Endothelial cell of umbilical vein (primary cell): ENCODE results near the gene DPP6. TPM values are rescaled to one million over a fixed set of nuclear protein-coding genes. Genes with fewer than 3 reads are reported as not detected.

Experiments
- BruUV-seq: library from RNA; stranded (reverse); fragments of 400-500 nt; replicated peaks from 2 replicates; lab custom pipeline; 2021; lab: Mats Ljungman, UMichigan
- CTCF ChIA-PET: fragments of 300-600, 350-600 bp; sonication (Branson Sonifier 250); formaldehyde crosslinking; loops from one replicate; lab custom pipeline; 2021; ENCODE audit warnings: antibody characterized with exemption, inconsistent platforms; lab: Charles Lee
- POLR2A ChIA-PET: fragments of 300-600, 350-600 bp; sonication (Branson Sonifier 250); formaldehyde crosslinking; loops from one replicate; lab custom pipeline; 2021; ENCODE audit warnings: antibody characterized with exemption, inconsistent platforms; lab: Charles Lee
- DNase-seq: peaks from one replicate; pipeline ENCODE4 v3.0.0-alpha.2; 2011; ENCODE audit warnings: low read depth, low spot score
- FAIRE-seq: peaks from 2 replicates; lab custom pipeline; 2011; peaks lifted over from hg19 to GRCh38; lab: Jason Lieb, UNC
- H2AFZ ChIP-seq: 2 replicates; pipeline ENCODE4 v1.6.0; 2012; ENCODE audit warnings: low read depth, low read length, control low read depth, inconsistent platforms
- H3K27ac ChIP-seq: 2 replicates; pipeline ENCODE4 v1.5.1; 2011; ENCODE audit warnings: low read depth, mild to moderate bottlenecking, control low read depth, low read length, moderate library complexity; ENCODE audit not compliant: insufficient read depth
- H3K27me3 ChIP-seq, 2 experiments: 2 replicates each; pipeline versions ENCODE4 v1.6.0 to v1.6.1; 2011; ENCODE audit warnings: low read length in 2 of 2, mixed read lengths in 1 of 2; ENCODE audit not compliant: control insufficient read depth in 2 of 2, insufficient read depth in 2 of 2
- H3K36me3 ChIP-seq, 2 experiments: 2 replicates in 1 of 2; 3 replicates in 1 of 2; pipeline ENCODE4 v1.5.1; 2011; ENCODE audit warnings: low read length in 2 of 2, mild to moderate bottlenecking in 1 of 2, moderate library complexity in 1 of 2; ENCODE audit not compliant: control insufficient read depth in 2 of 2, insufficient read depth in 2 of 2; ENCODE audit errors: extremely low read depth in 1 of 2
- H3K4me1 ChIP-seq: 3 replicates; pipeline ENCODE4 v1.5.1; 2011; ENCODE audit warnings: mild to moderate bottlenecking, low read length; ENCODE audit not compliant: control insufficient read depth, insufficient read depth; ENCODE audit errors: extremely low read depth
- H3K4me2 ChIP-seq: 2 replicates; pipeline ENCODE4 v1.6.1; 2011; ENCODE audit warnings: low read length, control low read depth, mixed read lengths; ENCODE audit not compliant: insufficient read depth
- H3K4me3 ChIP-seq, 3 experiments: fragments of 200-600 bp in 1 of 3; sonication (generic), shearing (Covaris generic) in 1 of 3; replicated peaks in 1 of 3; 2 replicates each; pipeline ENCODE4 v1.5.1; 2011 to 2016; ENCODE audit warnings: control low read depth in 3 of 3, low read length in 3 of 3, mild to moderate bottlenecking in 2 of 3, inconsistent platforms in 1 of 3, low read depth in 1 of 3, moderate library complexity in 1 of 3; ENCODE audit not compliant: insufficient read depth in 1 of 3
- H3K79me2 ChIP-seq: 2 replicates; pipeline ENCODE4 v1.6.0; 2012; ENCODE audit warnings: low read length, inconsistent platforms; ENCODE audit not compliant: control insufficient read depth, insufficient read depth
- H3K9ac ChIP-seq: replicated peaks from 2 replicates; pipeline ENCODE3; 2011; ENCODE audit warnings: low read length, control low read depth; ENCODE audit not compliant: insufficient read depth; ENCODE audit errors: extremely low read depth
- H3K9me1 ChIP-seq: replicated peaks from 3 replicates; pipeline ENCODE4 v1.6.0; 2011; ENCODE audit warnings: mild to moderate bottlenecking, low read length; ENCODE audit not compliant: control insufficient read depth, insufficient read depth; ENCODE audit errors: extremely low read depth
- H3K9me3 ChIP-seq: replicated peaks from 2 replicates; pipeline ENCODE4 v1.5.1; 2012; ENCODE audit warnings: low read length, inconsistent platforms; ENCODE audit not compliant: control insufficient read depth, insufficient read depth
- H4K20me1 ChIP-seq: replicated peaks from 2 replicates; pipeline ENCODE3; 2011; ENCODE audit warnings: mild to moderate bottlenecking, low read length; ENCODE audit not compliant: control insufficient read depth, insufficient read depth; ENCODE audit errors: extremely low read depth
- CTCF ChIP-seq, 2 donors: IDR thresholded peaks; 1 replicate in 1 of 2; 2 replicates in 1 of 2; pipeline ENCODE4 v1.5.1; 2011; ENCODE audit warnings: low read length in 2 of 2, mild to moderate bottlenecking in 2 of 2, moderate library complexity in 2 of 2, control low read depth in 1 of 2, inconsistent platforms in 1 of 2, low read depth in 1 of 2; ENCODE audit not compliant: insufficient read depth in 1 of 2; ENCODE audit errors: extremely low read depth in 1 of 2
- EZH2 ChIP-seq: IDR thresholded peaks from 2 replicates; pipeline ENCODE4 v1.6.1; 2012; ENCODE audit warnings: borderline replicate concordance, low read depth, mild to moderate bottlenecking, moderate library complexity, low read length, inconsistent platforms; ENCODE audit not compliant: severe bottlenecking
- FOS ChIP-seq: IDR thresholded peaks from 2 replicates; pipeline ENCODE4 v1.6.1; 2011; ENCODE audit warnings: mild to moderate bottlenecking, low read length, moderate library complexity, borderline replicate concordance; ENCODE audit not compliant: insufficient read depth
- GATA2 ChIP-seq: IDR thresholded peaks from 2 replicates; pipeline ENCODE4 v1.7.0; 2011; ENCODE audit warnings: low read depth, mild to moderate bottlenecking, moderate library complexity, mixed read lengths, low read length; ENCODE audit not compliant: insufficient read length, insufficient read depth
- JUN ChIP-seq: IDR thresholded peaks from 2 replicates; pipeline ENCODE4 v1.6.1; 2011; ENCODE audit warnings: borderline replicate concordance, low read depth; ENCODE audit not compliant: insufficient read length, insufficient read depth
- MYC ChIP-seq: IDR thresholded peaks from one replicate; pipeline ENCODE4 v1.6.1; 2011; ENCODE audit warnings: mild to moderate bottlenecking, low read depth, low read length
- POLR2A ChIP-seq: IDR thresholded peaks from 2 replicates; pipeline ENCODE4 v1.6.1; 2012; ENCODE audit warnings: low read depth, mild to moderate bottlenecking, control low read depth, low read length
- POLR2AphosphoS5 ChIP-seq: IDR thresholded peaks from 2 replicates; pipeline ENCODE4 v1.6.1; 2012; ENCODE audit warnings: low read depth, mild to moderate bottlenecking, control low read depth, low read length, moderate library complexity; ENCODE audit not compliant: insufficient read depth
- dilution Hi-C: fragments of 300-500 bp; cut with MboI; formaldehyde crosslinking; loops from one replicate; pipeline ENCODE4 v1.15.0; 2019; ENCODE audit warnings: low sequenced_read_pairs; ENCODE audit not compliant: extremely low pct_ligation_motif_present
- intact Hi-C: fragments of 100-400 bp; cut with micrococcal nuclease; formaldehyde crosslinking; loops from one replicate; pipeline ENCODE4 v1.10.0; 2022
- polyA plus RNA-seq, 4 experiments: library from polyadenylated mRNA; depleted of rRNA in 3 of 4; stranded (reverse) in 3 of 4; unstranded in 1 of 4; fragments of >200 nt; gene quantifications; 2 replicates each; pipeline versions ENCODE4 v1.2.1 to v1.2.3, GENCODE V29; 2011 to 2012; ENCODE audit warnings: missing spikeins in 1 of 4
- total RNA-seq: library from RNA; stranded (reverse); gene quantifications from 2 replicates; pipeline ENCODE4 v1.2.3, GENCODE V29; 2021
- TF ChIP-seq, protein P1 (sequence below): IDR thresholded peaks from 2 replicates; pipeline ENCODE4 v1.6.1; 2011; ENCODE audit not compliant: insufficient read depth, insufficient read length

DPP6 gene
- total and polyA plus RNA-seq, 2 donors (not counting 3 experiments of a cell fraction or from before 2014, with no cell fraction given) = not detected

- POLR2A ChIA-PET = no interaction called here
- DNase-seq (no peak), FAIRE-seq (no peak)
- TF ChIP-seq JUN = no peak
- Histone ChIP-seq H3K9ac (no peak overlapping the region), H3K4me3 (no peak overlapping the region), H3K27me3 (no peaks in the 10 kb centered on the region), H3K4me2 (no peak overlapping the region), H4K20me1 (no peaks in the 10 kb centered on the region), H3K9me3 (peaks cover 11% of the 10 kb centered on the region), H3K27ac (no peak overlapping the region), H2AFZ (no peak overlapping the region), H3K36me3 (no peaks in the 10 kb centered on the region), H3K4me1 (no peaks in the 10 kb centered on the region), H3K79me2 (no peaks in the 10 kb centered on the region), H3K9me1 (no peaks in the 10 kb centered on the region)
- dilution Hi-C loops = no loop called here
- no TSS peak for BruUV-seq
- CTCF ChIA-PET = no interaction called here
- intact Hi-C loops = no loop called here
Measured at GRCh38 chr7:154287356-154287755, 235.2 kb downstream of the DPP6 start.

DNA sequence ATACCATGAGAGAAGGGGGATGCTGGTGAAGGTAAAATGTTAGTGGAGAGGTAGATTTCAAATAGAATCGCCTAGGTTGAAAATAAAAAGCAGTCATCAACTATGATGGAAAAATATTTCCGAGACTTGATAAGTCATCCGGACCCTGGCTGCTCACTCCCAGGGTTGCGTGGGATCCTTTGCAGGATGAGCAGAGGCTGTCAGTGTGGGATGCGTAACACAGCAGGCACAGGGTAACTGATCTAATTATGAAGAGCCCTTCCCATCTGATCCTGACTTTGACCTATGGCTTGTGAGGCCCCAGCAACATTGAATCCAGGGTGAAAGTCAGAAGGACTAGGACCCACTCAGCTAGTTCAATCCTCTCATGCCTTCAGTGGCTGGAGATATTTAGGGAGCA lies 236.9 kb downstream of the DPP6 start:
- TF ChIP-seq, protein P1, sequence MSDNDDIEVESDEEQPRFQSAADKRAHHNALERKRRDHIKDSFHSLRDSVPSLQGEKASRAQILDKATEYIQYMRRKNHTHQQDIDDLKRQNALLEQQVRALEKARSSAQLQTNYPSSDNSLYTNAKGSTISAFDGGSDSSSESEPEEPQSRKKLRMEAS = no peak
- TF ChIP-seq EZH2 (no peak), FOS (no peak), MYC (no peak), POLR2AphosphoS5 (no peak), JUN (no peak), CTCF (IDR thresholded peaks at IDR 0.05; ENCODE audit: extremely low read depth in 1 of 2, insufficient read depth in 1 of 2, low read depth in 1 of 2, low read length in 2 of 2) (no peak), POLR2A (no peak), GATA2 (no peak)
- Histone ChIP-seq H3K4me1 (no peaks in the 10 kb centered on the region), H3K4me2 (no peak overlapping the region), H4K20me1 (no peaks in the 10 kb centered on the region), H3K36me3 (no peaks in the 10 kb centered on the region), H3K27ac (no peak overlapping the region), H3K9me3 (peaks cover 9% of the 10 kb centered on the region), H3K4me3 (no peak overlapping the region), H3K79me2 (no peaks in the 10 kb centered on the region), H2AFZ (no peak overlapping the region), H3K27me3 (no peaks in the 10 kb centered on the region), H3K9me1 (no peaks in the 10 kb centered on the region), H3K9ac (no peak overlapping the region)
- dilution Hi-C loops (no loop called here), intact Hi-C loops (no loop called here)
- no TSS peak for BruUV-seq
- no peak for DNase-seq
- POLR2A ChIA-PET = no interaction called here
- FAIRE-seq = no peak
- CTCF ChIA-PET = no interaction called here
